ENCODE measurements around the gene DNMT3A. TPM values are rescaled to one million over a fixed set of nuclear protein-coding genes. Genes with fewer than 3 reads are reported as not detected.

The DNMT3A gene
- total and polyA plus RNA-seq, 2 donors (not counting 1 experiment from before 2014, with no cell fraction given), result 8.9 to 24.5 TPM

GRCh38 chr2:25283921-25284320 lies 57.8 kb downstream of the DNMT3A start:
- Mint-ChIP-seq H3K4me1 (peaks cover 49% of the 10 kb centered on the region), H3K9me3 (ENCODE audit: insufficient read depth) (no peaks in the 10 kb centered on the region), H3K27ac (no peak overlapping the region), H3K27me3 (no peaks in the 10 kb centered on the region), H3K4me3 (no peak overlapping the region)
- ChIA-PET POLR2A (no interaction called here), CTCF (no interaction called here)
- intact Hi-C loops (cut with micrococcal nuclease), result no loop called here
- Histone ChIP-seq H3K27ac (ENCODE audit: low read length in 2 of 2) (no peak overlapping the region), H3K9me3 (ENCODE audit: control extremely low read depth in 1 of 3, control insufficient read depth in 2 of 3, insufficient read depth in 1 of 3, low read length in 2 of 3) (no peaks in the 10 kb centered on the region), H3K79me2 (ENCODE audit: control insufficient read depth, insufficient read depth, low read length) (peaks cover 6% of the 10 kb centered on the region), H3K4me3 (ENCODE audit: control extremely low read depth in 1 of 5, extremely low read depth in 1 of 5, insufficient read depth in 1 of 5, low read depth in 2 of 5, low read length in 4 of 5) (no peak overlapping the region), H3K4me1 (ENCODE audit: control insufficient read depth in 2 of 2, insufficient read depth in 2 of 2, low read length in 2 of 2) (peaks cover 38 to 49% of the 10 kb centered on the region in 2 donors), H3K9ac (ENCODE audit: low read length) (no peak overlapping the region), H3K27me3 (replicated peaks in 1 of 4; ENCODE audit: control extremely low read depth in 1 of 4, control insufficient read depth in 3 of 4, insufficient read depth in 4 of 4, low read length in 3 of 4) (no peaks in the 10 kb centered on the region), H3K36me3 (replicated peaks in 1 of 2; ENCODE audit: control extremely low read depth in 1 of 2, control insufficient read depth in 1 of 2, extremely low read depth in 1 of 2, insufficient read depth in 2 of 2, low read length in 1 of 2) (peaks cover 0 to 9% of the 10 kb centered on the region in 2 experiments), H3K4me2 (replicated peaks; ENCODE audit: low read depth, low read length, poor library complexity, severe bottlenecking) (no peak overlapping the region), H4K20me1 (ENCODE audit: control insufficient read depth, insufficient read depth, low read length, poor library complexity, severe bottlenecking) (no peaks in the 10 kb centered on the region), H2AFZ (ENCODE audit: insufficient read depth, low read depth, low read length, poor library complexity, severe bottlenecking) (no peak overlapping the region)
- TF ChIP-seq CTCF (IDR thresholded peaks at IDR 0.05) (no peak), EZH2 (IDR thresholded peaks at IDR 0.05; ENCODE audit: borderline replicate concordance, insufficient read depth, low read depth, low read length, poor library complexity, severe bottlenecking) (no peak)
- ATAC-seq (ENCODE audit: low read depth) (no peak), DNase-seq (no peak)
- WGBS (ENCODE audit: insufficient coverage), result 100% methylated on average over 2 of the region's 5 CpGs

GRCh38 chr2:25281941-25282340 lies 59.8 kb downstream of the DNMT3A start:
- no peaks in the 10 kb centered on the region for H3K9me3 ChIP-seq (ENCODE audit: control extremely low read depth in 1 of 3, control insufficient read depth in 2 of 3, insufficient read depth in 1 of 3, low read length in 2 of 3)
- peaks cover 0 to 9% of the 10 kb centered on the region in 2 experiments for H3K36me3 ChIP-seq (replicated peaks in 1 of 2; ENCODE audit: control extremely low read depth in 1 of 2, control insufficient read depth in 1 of 2, extremely low read depth in 1 of 2, insufficient read depth in 2 of 2, low read length in 1 of 2)
- H3K4me1 Mint-ChIP-seq, result peaks cover 61% of the 10 kb centered on the region
- TF ChIP-seq EZH2 (IDR thresholded peaks at IDR 0.05; ENCODE audit: borderline replicate concordance, insufficient read depth, low read depth, low read length, poor library complexity, severe bottlenecking), result no peak
- no peak for TF ChIP-seq CTCF (IDR thresholded peaks at IDR 0.05)
- ChIA-PET POLR2A (no interaction called here), CTCF (interaction anchor here (0.7 to 1.6 kb wide), 2 partner anchors 9 to 12 kb away, joined by 3 to 7 read pairs; no protein-coding TSS in a partner anchor)
- peaks cover 57 to 68% of the 10 kb centered on the region in 2 donors for H3K4me1 ChIP-seq (ENCODE audit: control insufficient read depth in 2 of 2, insufficient read depth in 2 of 2, low read length in 2 of 2)
- 94% methylated on average over 7 of the region's 8 CpGs for WGBS (ENCODE audit: insufficient coverage)
- H3K79me2 ChIP-seq (ENCODE audit: control insufficient read depth, insufficient read depth, low read length), result peaks cover 6% of the 10 kb centered on the region
- H4K20me1 ChIP-seq (ENCODE audit: control insufficient read depth, insufficient read depth, low read length, poor library complexity, severe bottlenecking), result no peaks in the 10 kb centered on the region
- H3K9me3 Mint-ChIP-seq (ENCODE audit: insufficient read depth), result no peaks in the 10 kb centered on the region
- no peak overlapping the region for H3K27ac ChIP-seq (ENCODE audit: low read length in 2 of 2)
- H3K4me3 Mint-ChIP-seq, result no peak overlapping the region
- intact Hi-C loops (cut with micrococcal nuclease), result no loop called here
- DNase-seq (no peak), ATAC-seq (ENCODE audit: low read depth) (no peak)
- H3K27me3 Mint-ChIP-seq, result no peaks in the 10 kb centered on the region
- H3K4me2 ChIP-seq (replicated peaks; ENCODE audit: low read depth, low read length, poor library complexity, severe bottlenecking), result no peak overlapping the region
- H3K27ac Mint-ChIP-seq, result no peak overlapping the region
- H3K4me3 ChIP-seq (ENCODE audit: control extremely low read depth in 1 of 5, extremely low read depth in 1 of 5, insufficient read depth in 1 of 5, low read depth in 2 of 5, low read length in 4 of 5), result no peak overlapping the region
- H3K27me3 ChIP-seq (replicated peaks in 1 of 4; ENCODE audit: control extremely low read depth in 1 of 4, control insufficient read depth in 3 of 4, insufficient read depth in 4 of 4, low read length in 3 of 4), result no peaks in the 10 kb centered on the region
- H2AFZ ChIP-seq (ENCODE audit: insufficient read depth, low read depth, low read length, poor library complexity, severe bottlenecking), result no peak overlapping the region
- no peak overlapping the region for H3K9ac ChIP-seq (ENCODE audit: low read length)

Data from B cell (primary cell).